Type B pancreatic cell (in vitro differentiated cells): ENCODE data around the gene TMEM233. TPM values are rescaled to one million over a fixed set of nuclear protein-coding genes. Genes with fewer than 3 reads are reported as not detected.

Source experiments
- DNase-seq: peaks from one replicate; pipeline ENCODE4 v3.0.0; 2021; ENCODE audit warnings: mixed read lengths; ENCODE audit not compliant: unreplicated experiment; ENCODE audit errors: extremely low spot score
- H3K27ac Mint-ChIP-seq: 2 replicates; pipeline ENCODE4 v1.8.0; 2021; ENCODE audit warnings: mild to moderate bottlenecking, mixed read lengths
- H3K27me3 Mint-ChIP-seq: 2 replicates; pipeline ENCODE4 v1.8.0; 2021; ENCODE audit warnings: mixed read lengths
- H3K36me3 Mint-ChIP-seq: 2 replicates; pipeline ENCODE4 v1.8.0; 2021; ENCODE audit warnings: mixed read lengths
- H3K4me1 Mint-ChIP-seq: one replicate; pipeline ENCODE4 v1.8.0; 2021; ENCODE audit warnings: mixed read lengths; ENCODE audit not compliant: unreplicated experiment
- H3K4me3 Mint-ChIP-seq: 2 replicates; pipeline ENCODE4 v1.8.0; 2021; ENCODE audit warnings: mild to moderate bottlenecking, mixed read lengths
- H3K9me3 Mint-ChIP-seq: 2 replicates; pipeline ENCODE4 v1.8.0; 2021; ENCODE audit warnings: mixed read lengths
- total RNA-seq: library from RNA; stranded (reverse); gene quantifications from 2 replicates; pipeline ENCODE4 v1.2.1, GENCODE V29; 2021; ENCODE audit warnings: low replicate concordance
- TF ChIP-seq, protein P1 (sequence below): fragments of 200-600 bp; sonication (generic); conservative IDR thresholded peaks from 2 replicates; pipeline ENCODE4 v1.5.0; 2021; ENCODE audit warnings: antibody characterized with exemption, mild to moderate bottlenecking

Gene TMEM233
- total RNA-seq, 1 donor from 2014 or later: not detected

DNA sequence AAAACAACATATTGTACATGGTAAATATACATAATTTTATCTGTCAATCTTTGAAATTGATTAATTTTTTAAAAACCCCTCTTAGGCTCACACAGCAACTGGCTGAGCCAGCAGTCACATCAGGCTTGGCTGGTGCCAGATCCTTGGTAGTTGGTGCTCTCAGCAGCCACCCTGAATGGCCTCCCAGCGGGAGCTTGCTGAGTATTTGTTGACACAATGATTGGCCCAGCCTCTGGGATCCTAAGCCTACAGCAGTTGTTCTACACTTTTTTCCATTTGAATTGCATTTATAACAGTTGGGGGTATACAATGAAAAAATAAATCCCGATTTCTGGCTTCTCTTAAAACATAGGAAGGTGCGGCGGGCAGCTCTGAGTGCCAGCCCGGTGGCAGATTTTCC is 85.5 kb downstream of the TMEM233 start:
- H3K4me3 Mint-ChIP-seq: no peak overlapping the region
- H3K27me3 Mint-ChIP-seq: no peaks in the 10 kb centered on the region
- DNase-seq: no peak
- TF ChIP-seq, protein P1, sequence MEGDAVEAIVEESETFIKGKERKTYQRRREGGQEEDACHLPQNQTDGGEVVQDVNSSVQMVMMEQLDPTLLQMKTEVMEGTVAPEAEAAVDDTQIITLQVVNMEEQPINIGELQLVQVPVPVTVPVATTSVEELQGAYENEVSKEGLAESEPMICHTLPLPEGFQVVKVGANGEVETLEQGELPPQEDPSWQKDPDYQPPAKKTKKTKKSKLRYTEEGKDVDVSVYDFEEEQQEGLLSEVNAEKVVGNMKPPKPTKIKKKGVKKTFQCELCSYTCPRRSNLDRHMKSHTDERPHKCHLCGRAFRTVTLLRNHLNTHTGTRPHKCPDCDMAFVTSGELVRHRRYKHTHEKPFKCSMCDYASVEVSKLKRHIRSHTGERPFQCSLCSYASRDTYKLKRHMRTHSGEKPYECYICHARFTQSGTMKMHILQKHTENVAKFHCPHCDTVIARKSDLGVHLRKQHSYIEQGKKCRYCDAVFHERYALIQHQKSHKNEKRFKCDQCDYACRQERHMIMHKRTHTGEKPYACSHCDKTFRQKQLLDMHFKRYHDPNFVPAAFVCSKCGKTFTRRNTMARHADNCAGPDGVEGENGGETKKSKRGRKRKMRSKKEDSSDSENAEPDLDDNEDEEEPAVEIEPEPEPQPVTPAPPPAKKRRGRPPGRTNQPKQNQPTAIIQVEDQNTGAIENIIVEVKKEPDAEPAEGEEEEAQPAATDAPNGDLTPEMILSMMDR: no peak
- H3K36me3 Mint-ChIP-seq: peaks cover 38% of the 10 kb centered on the region
- H3K4me1 Mint-ChIP-seq: peaks cover 8% of the 10 kb centered on the region
- no peak overlapping the region for H3K27ac Mint-ChIP-seq
- no peaks in the 10 kb centered on the region for H3K9me3 Mint-ChIP-seq

DNA sequence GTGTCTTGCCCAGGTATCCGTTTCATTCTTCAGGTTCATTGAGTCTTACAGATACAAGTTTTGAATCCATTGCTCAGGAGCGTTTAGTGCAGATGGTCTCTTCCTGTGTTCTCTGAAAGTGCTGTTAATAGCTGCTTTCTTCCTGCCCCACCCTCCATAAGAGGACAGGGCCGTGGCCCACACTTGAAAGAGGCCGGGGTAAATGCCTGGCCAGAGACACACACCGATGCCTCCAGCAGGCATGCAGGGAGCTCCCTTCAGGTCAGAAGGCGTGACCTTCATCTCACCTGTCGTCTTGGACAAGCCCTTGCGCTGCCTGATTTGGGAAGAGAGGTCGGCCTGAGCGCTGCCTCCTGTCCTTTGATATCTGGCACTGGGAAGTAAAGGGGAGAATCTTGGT is 85.9 kb downstream of the TMEM233 start:
- Mint-ChIP-seq H3K36me3 (peaks cover 36% of the 10 kb centered on the region), H3K4me1 (peaks cover 11% of the 10 kb centered on the region), H3K27me3 (no peaks in the 10 kb centered on the region), H3K4me3 (no peak overlapping the region), H3K27ac (no peak overlapping the region), H3K9me3 (no peaks in the 10 kb centered on the region)
- no peak for DNase-seq
- TF ChIP-seq, protein P1: no peak

DNA sequence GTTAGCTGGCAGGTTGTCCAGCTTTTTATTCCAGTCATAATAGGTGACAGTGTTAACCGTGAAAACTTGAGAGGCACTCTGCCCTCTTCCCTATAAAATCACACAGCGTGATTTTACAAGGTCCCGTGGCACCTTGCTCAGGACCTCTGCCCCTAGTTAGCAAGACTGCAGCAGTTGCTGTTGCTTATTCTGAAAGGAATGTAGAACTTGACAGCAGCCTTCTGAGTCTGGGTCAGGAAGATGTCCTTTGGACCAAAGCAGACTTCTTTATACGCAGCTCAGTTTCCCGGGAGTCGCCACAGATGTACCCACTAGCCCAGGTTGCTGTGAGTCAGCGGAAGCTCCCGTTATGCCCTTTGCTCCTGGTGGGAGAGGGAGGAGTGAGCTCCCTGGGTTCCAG is 87.5 kb downstream of the TMEM233 start:
- peaks cover 27% of the 10 kb centered on the region for H3K4me1 Mint-ChIP-seq
- H3K9me3 Mint-ChIP-seq: peaks cover 5% of the 10 kb centered on the region
- no peak overlapping the region for H3K27ac Mint-ChIP-seq
- no peaks in the 10 kb centered on the region for H3K27me3 Mint-ChIP-seq
- H3K36me3 Mint-ChIP-seq: peaks cover 40% of the 10 kb centered on the region
- DNase-seq: no peak
- TF ChIP-seq, protein P1: no peak
- no peak overlapping the region for H3K4me3 Mint-ChIP-seq

DNA sequence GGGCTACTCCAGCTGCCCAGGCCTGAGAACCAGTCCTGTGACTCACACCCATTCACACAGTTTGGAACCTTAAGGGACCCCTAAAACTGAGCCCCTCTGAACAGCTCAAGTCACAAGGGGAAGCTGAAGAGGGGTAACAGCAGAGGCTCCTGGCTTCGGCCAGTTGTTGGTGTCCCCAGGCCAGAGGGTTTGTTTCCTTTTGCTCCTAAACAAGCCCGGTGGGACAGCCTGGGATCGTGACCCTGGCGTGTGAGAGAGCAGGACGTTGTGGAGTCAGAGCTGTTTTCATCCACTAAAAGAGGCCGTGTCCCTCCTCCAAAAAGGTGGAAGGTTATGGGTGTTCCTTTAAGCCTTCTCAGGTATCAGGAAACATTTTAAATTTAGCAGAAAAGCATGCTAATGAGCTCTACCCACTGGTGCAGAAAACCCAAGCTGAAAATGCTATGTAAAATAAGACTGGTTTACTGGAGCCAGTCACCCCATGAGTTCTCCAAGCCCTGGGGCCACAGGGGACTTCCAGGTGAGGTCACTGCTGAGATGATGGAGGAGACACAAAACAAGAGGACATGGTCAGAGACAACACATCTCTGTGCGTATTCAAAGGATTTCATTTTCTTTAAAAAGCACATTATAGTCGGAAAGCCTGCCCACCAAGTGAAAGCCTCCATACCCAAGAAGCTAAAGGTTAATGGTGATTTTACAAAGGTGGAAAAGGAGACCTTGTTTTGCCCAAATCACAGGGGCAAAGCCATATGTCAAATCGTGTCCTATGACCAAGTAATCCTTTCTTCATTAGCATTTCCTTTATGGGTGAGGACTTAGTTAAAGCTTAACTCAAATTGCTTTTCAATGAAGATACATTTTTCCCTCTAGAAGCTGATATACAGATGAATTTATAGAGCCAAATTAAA is 88.4 kb downstream of the TMEM233 start:
- H3K27me3 Mint-ChIP-seq: no peaks in the 10 kb centered on the region
- H3K4me3 Mint-ChIP-seq: no peak overlapping the region
- peaks cover 5% of the 10 kb centered on the region for H3K9me3 Mint-ChIP-seq
- no peak for DNase-seq
- no peak overlapping the region for H3K27ac Mint-ChIP-seq
- TF ChIP-seq, protein P1: no peak
- peaks cover 32% of the 10 kb centered on the region for H3K4me1 Mint-ChIP-seq
- H3K36me3 Mint-ChIP-seq: peaks cover 42% of the 10 kb centered on the region

DNA sequence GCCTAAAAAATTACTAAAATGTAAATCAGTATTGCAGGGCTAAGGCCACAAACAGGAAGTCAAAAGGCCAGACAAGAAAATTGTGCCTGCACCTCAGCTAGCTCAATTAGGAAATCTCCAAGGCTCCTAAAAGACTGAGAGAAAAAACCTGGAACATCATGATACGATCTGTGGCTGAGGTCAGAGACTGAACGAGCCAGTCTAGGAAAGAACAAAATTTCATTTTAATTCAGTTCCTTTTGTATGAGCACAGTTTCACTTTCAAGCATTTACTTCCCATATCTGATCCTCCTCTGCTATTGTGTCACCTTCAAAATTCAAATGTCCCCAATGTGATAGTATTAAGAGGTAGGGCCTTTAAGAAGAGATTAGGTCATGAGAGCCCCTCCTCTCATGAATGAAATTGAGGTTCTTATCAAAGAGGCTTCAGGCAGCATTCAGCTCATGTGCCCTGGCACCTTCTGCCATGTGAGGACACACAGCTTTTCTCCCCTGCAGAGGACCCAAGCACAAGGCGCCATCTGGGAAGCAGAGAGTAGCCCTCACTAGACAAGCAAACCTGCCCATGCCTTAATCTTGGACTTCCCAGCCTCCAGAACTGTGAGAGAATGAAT is 89.2 kb downstream of the TMEM233 start:
- TF ChIP-seq, protein P1: no peak
- DNase-seq: no peak
- Mint-ChIP-seq H3K9me3 (peaks cover 5% of the 10 kb centered on the region), H3K27me3 (no peaks in the 10 kb centered on the region), H3K36me3 (peaks cover 43% of the 10 kb centered on the region), H3K4me3 (no peak overlapping the region), H3K27ac (no peak overlapping the region), H3K4me1 (peaks cover 32% of the 10 kb centered on the region)
